GM18870 (cell line): ENCODE data around the gene CD47.

ENCODE experiments used
- ATAC-seq: cut with Tn5 transposase; IDR thresholded peaks from one replicate; pipeline ENCODE4 v1.9.1; 2021; ENCODE audit warnings: moderate library complexity; ENCODE audit not compliant: unreplicated experiment

Gene CD47

DNA sequence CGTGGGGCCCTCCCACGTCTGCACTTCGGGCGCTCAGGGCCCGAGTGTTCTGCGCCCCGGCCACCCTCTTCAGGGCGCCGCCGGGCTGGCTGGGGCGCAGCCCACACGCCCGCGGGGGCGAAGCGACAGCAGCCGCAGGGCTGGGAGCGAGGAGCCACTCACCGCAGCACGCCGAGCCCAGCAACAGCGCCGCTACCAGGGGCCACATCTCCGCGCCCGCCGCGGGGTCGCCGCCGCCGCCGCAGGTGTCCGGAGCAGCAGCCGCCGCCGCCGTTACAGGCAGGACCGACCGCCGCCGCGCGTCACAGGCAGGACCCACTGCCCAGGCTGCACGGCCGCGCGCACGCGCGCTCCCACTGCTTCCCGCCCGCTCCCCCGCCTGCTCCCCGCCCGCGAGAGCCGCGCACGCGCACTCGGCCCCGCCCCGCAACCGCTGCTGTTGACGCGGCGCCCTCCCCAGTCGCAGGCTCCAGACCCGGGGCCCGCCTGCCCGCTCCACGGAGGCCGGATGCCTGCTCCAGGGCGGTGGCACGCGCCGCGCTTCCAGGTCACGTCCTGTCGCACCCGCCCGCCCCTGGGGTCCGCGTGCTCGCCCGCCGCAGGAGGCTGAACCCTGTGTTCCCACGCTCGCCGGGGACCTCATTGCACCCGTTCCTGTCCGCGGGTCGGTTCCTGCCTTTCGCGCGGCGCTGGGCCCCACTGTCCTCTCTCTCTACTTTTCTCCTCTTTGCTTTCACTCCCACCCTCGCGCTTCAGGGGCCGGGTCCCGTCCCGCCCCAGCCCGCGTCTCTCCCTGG lies at the start of gene CD47:
CD47 (minus strand) TSS at position 331 of the 797 bp plus-strand sequence; CDS start at position 208, 123 bp downstream.
- ATAC-seq = no peak

DNA sequence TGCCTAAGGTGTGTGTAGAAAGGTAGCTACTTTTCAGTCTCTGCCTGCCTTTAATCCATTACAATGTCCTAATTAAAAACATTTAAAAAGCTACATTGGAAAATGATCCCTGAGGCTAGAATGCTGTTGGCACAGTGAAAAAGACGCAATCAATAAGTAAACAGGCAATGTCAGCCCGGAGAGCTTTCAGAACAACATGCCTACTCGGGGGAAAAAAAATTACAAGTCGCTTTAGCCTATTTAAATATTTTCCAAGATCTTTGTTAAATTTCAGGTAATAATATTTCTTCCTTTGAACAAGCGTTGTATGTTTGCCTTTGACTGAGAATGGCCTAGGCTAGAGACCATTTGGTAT lies 46.6 kb upstream of the CD47 start:
- ATAC-seq = no peak

DNA sequence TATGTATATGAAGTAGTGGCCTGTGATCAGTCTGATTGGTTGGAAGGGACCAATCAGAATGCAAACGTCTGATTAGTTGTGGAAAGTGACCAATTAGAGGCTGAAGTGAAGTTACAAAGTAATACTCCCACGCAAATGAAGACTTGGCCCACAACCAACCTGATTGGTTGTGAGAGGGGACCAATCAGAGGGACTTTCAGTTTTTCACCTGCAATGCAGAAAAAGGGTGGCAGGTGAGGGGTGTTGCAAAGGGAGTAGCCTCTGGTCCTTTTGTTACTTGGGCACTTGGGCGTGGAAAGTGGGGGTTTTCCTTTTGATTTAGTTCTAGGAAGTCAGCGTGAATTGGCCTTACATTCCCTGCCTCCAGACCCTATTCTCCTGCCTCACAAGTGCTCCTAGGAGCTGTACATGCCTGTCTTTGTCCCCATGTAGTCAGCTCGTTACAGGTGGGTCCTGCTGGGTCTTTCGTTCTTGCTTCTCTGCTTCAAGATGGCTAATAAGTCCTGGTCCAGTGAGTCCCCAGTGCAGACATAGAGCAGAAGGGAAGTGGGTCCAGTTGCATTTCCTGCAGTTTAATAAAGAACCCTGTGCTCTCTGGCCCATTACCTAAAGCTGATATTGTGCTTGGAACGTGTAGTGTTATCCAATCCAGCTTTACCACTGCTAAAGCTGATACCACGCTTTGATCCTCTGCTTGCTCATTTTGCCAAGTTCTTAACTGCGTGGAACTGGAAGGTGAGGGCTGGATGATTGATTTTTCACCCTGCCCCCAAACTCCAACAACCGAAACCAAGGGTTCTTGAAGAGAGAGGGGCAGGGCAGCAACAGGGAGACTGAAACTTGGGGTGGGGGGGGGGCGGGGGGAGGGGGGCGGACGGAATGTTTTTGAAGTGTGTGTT lies 46.0 kb upstream of the CD47 start:
- ATAC-seq = no peak

DNA sequence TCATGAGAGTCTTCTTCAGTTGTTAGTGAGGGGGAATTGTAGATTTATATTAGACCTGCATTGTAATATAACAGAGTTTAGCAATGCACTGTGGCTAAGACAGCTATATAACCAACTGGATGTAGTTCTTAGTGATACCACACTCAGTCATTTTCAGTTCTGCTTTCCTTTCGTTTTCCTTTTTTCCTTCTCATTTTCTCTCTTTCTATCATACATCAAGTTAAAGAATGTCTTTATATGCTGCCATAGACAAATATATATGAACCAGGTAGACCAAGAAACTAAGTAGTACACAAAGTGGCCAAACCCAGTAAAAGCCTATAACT lies 43.7 kb upstream of the CD47 start:
- peak; percentile 41 for ATAC-seq

DNA sequence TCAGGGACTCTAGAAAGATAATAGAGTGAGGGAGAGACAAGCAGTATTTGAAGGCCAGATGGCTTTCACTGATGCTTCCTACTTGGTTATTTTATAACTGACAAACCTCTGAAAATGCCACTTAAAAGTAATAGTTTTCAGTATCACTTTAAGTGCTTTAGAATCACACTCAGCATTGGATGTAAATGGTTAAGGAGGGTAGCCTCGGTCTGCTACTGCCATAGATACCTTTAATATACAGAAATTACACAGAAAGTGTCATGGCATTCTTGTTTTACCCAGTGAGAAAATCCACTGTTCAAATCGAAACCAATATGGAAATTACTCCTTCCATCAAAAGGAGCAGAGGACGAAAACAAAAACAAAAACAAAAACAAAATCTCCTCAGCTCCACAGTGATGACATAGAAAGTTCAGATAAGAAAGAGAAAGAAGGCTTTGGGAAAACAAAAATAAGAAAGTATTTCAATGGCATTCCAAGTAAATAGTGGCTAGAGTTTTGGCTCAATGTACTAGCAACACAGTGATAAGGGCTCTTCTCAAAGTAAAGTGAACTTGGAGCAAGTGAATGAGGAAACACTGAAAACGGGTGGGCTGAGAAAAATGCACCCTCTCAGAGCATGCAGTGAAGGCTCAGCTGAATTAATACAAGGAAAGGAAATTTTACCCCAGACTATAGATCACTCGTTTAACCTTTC lies 43.2 kb upstream of the CD47 start:
- ATAC-seq = peak; percentile 59

DNA sequence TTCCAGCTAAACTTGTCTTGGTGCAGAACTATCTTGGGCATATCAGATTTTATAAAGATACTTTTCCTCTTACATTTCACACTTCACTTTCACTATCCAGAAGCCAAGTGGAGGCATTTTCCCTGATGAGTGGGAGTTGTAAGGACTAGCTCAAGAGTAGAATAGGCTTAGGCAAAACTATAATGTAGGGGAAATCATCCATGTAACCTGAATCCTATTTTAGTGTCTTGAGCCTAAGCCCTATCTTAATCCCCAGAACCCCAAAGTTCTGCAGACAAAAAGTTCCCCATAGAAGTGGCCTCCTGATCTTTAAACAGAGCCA lies 42.2 kb upstream of the CD47 start:
- ATAC-seq = no peak

DNA sequence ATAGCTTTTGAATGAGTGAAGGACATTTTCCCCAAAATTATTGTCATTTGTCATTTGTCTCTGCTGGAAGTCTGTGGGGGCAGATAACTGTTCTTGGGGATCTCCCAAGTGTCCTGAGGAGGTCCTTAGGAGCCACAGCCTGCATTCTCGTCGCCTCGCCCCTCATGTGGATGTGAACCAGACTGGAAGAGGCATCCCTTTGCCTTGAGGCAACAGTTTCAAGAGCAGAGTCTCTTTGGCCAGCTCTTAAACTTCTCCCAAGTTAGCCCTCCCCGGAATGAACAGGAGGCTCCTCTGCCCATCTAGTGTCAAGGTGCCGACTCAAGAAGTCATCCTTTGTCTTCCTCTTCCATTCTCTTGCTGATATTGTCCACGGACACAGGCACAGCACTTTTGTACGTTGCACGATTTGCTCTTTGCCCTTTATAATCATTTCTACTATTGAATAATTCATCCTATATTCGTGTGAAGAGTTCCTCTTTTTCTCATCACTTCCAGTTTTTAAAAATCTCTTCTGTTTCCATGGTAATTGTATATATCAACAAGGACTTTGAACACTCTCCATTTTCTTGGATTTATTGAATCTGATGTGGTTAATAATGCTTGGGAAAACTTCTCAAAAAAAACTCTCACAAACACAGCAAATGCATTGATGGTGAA lies 40.8 kb upstream of the CD47 start:
- ATAC-seq = no peak

DNA sequence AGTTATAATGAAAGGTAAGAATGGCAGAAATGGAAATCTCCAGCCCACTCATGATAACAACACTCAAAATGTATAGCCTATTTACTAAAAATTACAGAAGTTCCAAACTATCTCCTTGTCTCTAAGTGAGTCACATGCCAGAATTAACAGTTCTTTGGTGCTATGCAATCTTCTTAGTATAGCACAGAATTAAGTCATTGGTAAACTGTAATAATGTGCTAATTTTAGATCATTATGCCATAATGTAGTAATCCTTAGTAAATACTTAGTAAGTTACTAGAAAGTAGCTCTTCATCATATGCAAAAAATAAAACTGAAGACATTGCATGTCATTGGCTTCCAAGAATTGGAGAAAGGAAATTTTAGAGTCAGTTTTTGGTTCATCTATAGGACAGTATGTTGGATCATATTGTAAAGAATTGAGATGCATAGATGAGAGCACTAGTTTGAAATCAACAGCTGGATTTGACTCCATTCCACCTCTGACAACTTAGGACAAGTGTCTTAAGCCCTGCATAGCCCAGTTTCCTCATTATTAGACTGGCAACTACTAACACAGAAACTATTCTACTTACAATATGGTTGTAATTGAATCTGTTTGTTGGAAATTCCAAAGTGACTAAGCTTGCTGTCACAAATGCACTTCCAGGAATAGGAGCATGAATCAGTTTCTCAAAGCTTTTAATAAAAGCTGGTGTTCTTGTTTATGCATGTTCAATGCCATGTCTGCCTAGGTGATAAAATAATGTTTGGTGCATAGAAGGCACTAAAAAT lies 40.1 kb upstream of the CD47 start:
- no peak for ATAC-seq

DNA sequence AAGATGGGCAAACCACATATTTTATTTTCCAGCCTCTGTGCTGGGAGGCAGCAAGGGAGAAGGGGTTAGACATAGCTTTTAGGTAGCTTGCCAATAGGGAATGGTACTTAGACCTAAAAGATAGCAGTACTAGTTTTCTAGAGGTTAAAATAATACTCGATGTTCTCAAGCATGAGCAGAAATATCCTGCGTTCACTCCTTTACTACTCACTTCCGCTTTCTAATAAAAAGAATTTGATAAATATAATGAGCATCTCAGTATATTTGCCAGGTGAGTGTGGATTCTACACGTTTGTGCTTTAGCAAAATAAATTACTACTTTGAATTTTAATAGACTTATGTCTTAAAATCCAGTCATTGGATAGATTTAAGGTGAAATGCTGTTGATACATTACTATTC lies 39.4 kb upstream of the CD47 start:
- no peak for ATAC-seq

DNA sequence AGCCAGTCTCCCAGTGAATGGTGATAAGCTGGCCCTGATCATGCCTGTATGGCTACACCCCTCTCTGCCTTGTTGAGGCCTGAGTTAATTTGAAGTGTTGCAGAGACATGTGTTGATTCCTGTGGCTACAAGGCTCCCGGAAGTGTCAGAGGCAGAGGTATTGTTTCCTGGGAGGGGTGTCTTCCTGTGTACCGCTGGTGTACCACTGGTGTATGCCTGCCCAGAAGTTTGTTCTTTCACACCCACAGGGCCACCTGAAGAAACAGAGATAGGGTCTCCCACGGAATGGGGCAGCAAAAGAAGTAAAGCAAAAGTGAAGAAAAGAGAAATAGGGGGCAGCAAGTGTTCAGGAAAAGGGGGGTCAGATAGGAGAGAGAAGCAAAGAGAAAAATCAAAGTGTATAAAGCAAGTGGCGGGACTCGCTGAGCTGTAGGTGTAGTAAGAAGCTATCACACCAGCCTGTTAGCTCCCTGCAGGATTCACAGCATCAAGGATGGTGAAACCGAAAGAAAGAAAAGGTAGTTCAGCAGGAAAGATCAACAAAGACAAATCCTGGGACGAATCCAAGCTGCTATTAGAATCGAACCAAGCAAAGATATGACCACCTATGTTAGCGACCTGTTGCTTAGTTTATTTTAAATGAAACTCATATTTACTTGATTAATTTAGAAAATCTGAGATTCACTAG lies 36.6 kb upstream of the CD47 start:
- ATAC-seq = no peak

DNA sequence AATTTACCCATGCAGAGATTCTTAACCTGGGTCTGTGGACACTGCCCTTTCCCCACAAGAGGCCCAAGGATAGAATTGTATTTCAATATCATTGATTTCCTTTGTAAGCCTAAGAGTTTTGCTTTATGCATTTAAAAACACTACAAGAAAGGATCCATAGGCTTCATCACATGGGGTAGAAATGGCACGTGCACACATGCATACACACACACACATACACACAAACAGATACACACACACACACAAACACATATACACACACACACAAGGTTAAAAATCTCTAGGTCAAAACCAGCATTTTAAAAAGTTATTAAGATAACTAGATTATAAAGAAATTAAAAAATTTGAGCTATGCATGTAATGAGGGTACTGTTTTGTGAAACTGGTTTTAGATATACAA lies 35.5 kb upstream of the CD47 start:
- ATAC-seq = no peak

DNA sequence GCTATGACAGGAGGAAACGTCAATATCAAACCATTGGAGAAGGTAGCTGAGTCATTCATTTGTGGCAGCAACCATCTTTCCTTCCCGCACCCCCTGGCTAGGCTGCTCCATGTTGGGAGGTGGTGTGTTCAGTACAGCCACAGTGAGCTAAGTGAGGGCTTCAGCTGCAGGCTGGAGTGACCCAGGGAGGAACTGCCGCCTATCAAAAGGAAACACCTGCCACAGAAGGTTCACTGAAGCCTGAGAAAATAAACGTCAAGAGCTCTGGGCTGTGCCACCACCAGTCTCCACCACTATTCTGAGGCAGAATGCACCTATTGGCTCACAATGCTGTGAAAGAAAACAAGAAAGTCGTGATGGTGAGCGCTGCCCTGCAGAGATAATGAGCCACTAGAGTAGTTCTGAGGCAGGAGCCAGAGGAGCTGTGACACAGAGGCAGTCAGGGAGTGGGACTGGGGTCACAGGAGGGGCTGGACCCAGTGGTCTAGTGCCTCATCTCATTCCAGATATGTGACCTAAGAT lies 34.8 kb upstream of the CD47 start:
- ATAC-seq = peak; percentile 35

DNA sequence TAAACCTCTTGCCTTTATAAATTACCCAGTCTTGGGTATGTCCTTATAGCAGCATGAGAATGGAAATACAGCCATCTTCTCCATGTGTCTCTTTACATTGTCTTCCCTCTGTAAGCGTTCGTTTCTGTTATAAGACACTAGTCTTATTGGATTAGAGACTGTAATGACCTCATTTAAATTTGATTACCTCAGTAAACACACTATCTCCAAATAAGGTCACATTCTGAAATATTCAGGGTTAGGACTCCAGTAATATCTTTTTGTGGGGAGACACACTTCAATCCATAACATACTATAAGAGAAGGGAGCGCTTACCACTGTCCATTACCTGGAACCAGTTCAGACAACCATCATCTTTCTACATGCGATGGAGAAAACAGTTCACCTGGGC lies 34.3 kb upstream of the CD47 start:
- ATAC-seq = no peak

DNA sequence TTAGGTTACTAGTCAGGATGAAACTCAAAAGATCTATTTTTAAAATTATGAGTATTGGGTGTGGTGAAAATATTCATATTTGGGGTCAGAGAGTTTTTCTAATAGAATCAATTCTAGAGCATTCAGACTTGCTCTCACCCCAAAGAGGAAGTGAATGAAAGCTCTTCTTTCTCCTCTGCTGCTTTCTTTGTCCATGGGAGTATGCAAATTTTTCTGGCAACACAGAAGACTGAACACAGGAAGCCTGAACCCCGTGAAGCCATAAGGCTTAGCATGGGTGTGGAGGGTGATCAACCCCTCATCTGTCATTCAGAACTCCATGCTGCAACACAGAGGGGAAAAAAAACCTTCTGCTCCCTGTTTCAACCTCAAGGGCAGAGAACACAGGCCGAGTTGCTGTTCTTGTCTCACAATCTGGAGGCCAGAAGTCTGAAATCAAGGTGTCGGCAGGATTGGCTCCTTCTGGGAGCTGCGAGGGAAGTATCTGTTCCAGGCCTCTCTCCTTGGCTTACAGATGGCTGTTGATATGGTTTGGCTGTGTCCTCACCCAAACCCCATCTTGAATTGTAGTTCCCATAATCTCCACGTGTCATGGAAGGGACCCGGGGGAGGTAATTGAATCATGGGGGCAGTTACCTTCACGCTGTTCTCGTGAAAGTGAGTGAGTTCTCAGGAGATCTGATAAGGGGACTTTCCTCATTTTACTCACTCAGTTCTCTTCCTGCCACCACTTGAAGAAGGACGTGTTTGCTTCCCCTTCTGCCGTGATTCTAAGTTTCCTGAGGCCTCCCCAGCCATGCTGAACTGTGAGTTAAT lies 33.7 kb upstream of the CD47 start:
- peak; percentile 92 for ATAC-seq

DNA sequence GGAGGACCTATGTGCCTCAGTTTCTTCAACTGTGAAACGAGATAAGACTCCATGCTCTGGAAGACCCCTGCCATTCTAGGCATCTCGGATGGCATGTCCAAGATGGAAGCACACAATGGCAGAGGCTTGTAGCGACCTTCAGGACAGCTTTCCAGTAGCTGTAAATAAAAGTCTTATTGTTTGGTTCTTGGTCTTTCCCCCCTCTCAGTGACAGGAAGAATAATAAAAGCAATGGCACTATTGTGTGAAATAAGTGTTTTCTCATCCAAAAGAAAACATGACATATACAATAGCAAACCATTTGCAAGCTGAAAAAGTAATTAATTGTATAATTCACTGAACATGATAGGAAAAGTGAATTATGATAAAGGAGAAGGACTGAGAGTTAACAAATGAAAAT lies 32.5 kb upstream of the CD47 start:
- ATAC-seq = no peak

DNA sequence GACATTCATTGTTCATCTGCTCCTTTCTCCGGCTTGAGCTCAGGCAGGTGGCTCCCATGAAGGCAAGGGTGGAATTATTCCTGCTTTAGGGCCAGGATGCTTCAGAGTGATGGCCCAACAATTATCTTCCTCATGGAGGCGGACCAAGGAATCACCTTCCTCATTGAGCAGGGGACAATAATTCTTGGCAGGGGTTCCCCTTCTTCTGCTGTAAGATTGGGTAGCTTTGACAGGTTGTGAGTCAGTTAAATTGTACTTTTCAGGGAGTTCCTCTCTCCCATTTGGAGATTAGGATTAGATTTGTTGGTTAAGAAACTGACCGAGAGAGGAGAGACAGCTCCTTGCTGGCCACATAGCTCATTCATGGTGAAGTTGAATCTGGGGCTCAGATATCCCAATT lies 31.4 kb upstream of the CD47 start:
- ATAC-seq = no peak

DNA sequence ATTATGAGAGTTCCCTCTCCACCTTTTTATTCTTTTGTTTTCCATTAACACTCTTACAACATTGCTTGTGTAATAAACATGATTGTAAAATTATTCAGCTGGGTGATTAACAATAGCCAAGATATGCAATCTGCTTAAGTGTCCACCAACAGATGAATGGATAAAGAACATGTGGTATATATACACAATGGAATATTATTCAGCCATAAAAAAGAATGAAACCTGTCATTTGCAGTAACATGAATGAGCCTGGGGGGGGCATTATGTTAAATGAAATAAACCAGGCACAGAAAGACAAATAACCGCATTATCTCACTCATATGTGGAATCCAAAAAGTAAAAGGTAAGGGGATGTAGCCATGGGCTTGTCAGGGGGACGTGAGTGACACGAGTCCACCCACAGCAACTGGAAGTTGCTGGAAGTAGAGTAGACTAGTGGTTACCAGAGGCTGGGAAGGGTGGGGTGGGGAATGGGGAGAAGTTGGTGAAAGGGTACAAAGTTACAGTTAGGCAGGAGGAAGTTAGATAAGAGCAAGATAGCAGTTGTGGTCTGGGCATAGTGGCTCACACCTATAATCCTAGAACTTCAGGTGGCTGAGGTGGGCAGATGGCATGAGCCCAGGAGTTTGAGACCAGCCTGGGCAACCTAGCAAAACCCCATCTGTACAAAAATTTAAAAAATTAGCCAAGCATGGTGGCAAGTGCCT lies 28.7 kb upstream of the CD47 start:
- no peak for ATAC-seq

DNA sequence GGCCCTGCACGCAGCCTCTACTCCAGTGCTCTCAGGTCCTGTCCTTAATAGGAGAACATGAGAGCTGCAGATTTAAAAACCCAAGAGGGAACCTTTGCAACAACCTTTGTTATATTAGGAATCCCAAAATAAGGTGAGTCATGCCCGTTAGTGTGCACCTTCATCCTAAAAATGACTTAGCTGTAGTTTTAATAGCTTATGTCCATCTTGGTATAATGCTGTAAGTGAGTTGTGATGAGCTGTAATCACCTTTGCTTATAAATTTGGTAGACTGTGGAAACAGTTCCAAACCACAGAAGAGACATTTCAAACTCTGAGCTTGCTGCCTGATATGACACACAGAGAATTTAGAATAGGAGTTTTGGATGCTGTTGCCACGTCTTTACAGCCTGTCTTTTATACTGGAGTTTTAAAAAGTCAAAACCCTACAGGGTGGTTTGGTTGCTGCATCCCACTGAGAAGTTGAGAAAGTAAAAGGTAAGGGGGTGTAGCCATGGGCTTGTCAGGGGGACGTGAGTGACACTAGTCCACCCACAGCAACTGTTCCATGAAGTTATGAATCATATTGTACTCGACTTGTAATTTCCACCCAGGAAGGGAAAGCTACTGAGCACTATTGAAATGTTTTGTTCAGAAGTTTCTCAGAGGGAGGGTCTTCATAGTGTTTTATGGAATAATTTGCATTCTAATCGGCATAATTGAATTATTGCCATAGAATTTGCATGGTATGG lies 27.4 kb upstream of the CD47 start:
- ATAC-seq = no peak
